HepG2 (cell line): ENCODE measurements around the gene PPP2R5B. TPM values are rescaled to one million over a fixed set of nuclear protein-coding genes. Genes with fewer than 3 reads are reported as not detected.
A peak's percentile ranks its signal among the peaks of the same experiment; 100 is the strongest.

Experiments
- FOXA3 ChIP-seq: IDR thresholded peaks from 2 replicates; pipeline ENCODE4 v1.6.1; 2016; ENCODE audit warnings: missing genetic modification reagents, missing compliant biosample characterization
- JUN ChIP-seq: sonication (generic); formaldehyde crosslinking; IDR thresholded peaks from 2 replicates; pipeline ENCODE4 v1.4.0; 2020; ENCODE audit warnings: mild to moderate bottlenecking, missing genetic modification reagents
- KDM3A ChIP-seq: IDR thresholded peaks from 2 replicates; pipeline ENCODE4 v1.6.1; 2018; ENCODE audit warnings: low read depth, missing compliant biosample characterization
- MTA3 ChIP-seq: sonication (generic); formaldehyde crosslinking; IDR thresholded peaks from 2 replicates; pipeline ENCODE4 v1.4.0; 2020; ENCODE audit warnings: missing genetic modification reagents
- NONO ChIP-seq, 2 experiments: fragments of 450-650 bp in 1 of 2; sonication (generic) in 1 of 2; formaldehyde crosslinking in 1 of 2; IDR thresholded peaks in 1 of 2; conservative IDR thresholded peaks in 1 of 2; 2 replicates each; pipeline versions ENCODE4 v1.6.1 to v1.8.0; 2017 to 2022; ENCODE audit warnings: mild to moderate bottlenecking in 1 of 2, missing genetic modification reagents in 1 of 2, moderate library complexity in 1 of 2
- NR2F2 ChIP-seq: IDR thresholded peaks from 2 replicates; pipeline ENCODE4 v1.6.1; 2012; ENCODE audit warnings: low read depth, inconsistent platforms, borderline replicate concordance
- PCBP2 ChIP-seq: fragments of 200-400 bp; formaldehyde crosslinking; optimal IDR thresholded peaks from 2 replicates; pipeline ENCODE3; 2018; ENCODE audit warnings: low read length, low read depth; ENCODE audit not compliant: poor library complexity, severe bottlenecking
- SPEN ChIP-seq: sonication (generic); formaldehyde crosslinking; IDR thresholded peaks from 2 replicates; pipeline ENCODE4 v1.5.1; 2020; ENCODE audit warnings: low read depth, mild to moderate bottlenecking, missing genetic modification reagents
- TCF7L2 ChIP-seq: IDR thresholded peaks from 2 replicates; pipeline ENCODE4 v1.6.1; 2011; ENCODE audit warnings: mild to moderate bottlenecking, low read depth, low read length, moderate library complexity
- ZBTB8A ChIP-seq: sonication (generic); formaldehyde crosslinking; IDR thresholded peaks from 2 replicates; pipeline ENCODE4 v1.4.0; 2020; ENCODE audit warnings: mild to moderate bottlenecking, low read depth, missing genetic modification reagents, borderline replicate concordance
- ZFAT ChIP-seq: sonication (generic); formaldehyde crosslinking; conservative IDR thresholded peaks from 2 replicates; pipeline ENCODE4 v1.8.1; 2023; ENCODE audit warnings: missing genetic modification reagents, inconsistent platforms
- ZNF3 ChIP-seq: IDR thresholded peaks from 2 replicates; pipeline ENCODE4 v1.7.0; 2017; ENCODE audit warnings: inconsistent platforms
- ZNF629 ChIP-seq: sonication (generic); formaldehyde crosslinking; conservative IDR thresholded peaks from 2 replicates; pipeline ENCODE4 v1.5.0; 2020; ENCODE audit warnings: missing genetic modification reagents
- ZNF761 ChIP-seq: sonication (generic); formaldehyde crosslinking; conservative IDR thresholded peaks from 2 replicates; pipeline ENCODE4 v1.4.0; 2020; ENCODE audit warnings: mild to moderate bottlenecking, missing genetic modification reagents
- polyA plus RNA-seq, 8 experiments: library from polyadenylated mRNA; depleted of rRNA in 3 of 8; stranded (reverse) in 7 of 8; unstranded in 1 of 8; fragments of >200 nt; fragmentation: Illumina TruSeq in 4 of 8; extraction: Trizol in 4 of 8; gene quantifications; 2 replicates each; pipeline versions ENCODE4 v1.2.1 to v1.2.3, GENCODE V29; 2011 to 2016; ENCODE audit warnings: low read depth in 4 of 8, missing spikeins in 1 of 8, mixed read lengths in 1 of 8; ENCODE audit not compliant: insufficient read depth in 1 of 8
- total RNA-seq, 5 experiments: library from RNA; depleted of rRNA; stranded (reverse); fragments of >200 nt; fragmentation: Illumina TruSeq; extraction: Trizol; gene quantifications; 2 replicates each; pipeline ENCODE4 v1.2.3, GENCODE V29; 2016; ENCODE audit warnings: low read depth in 1 of 5
- TF ChIP-seq, protein P1 (sequence below): sonication (generic); formaldehyde crosslinking; IDR thresholded peaks from 2 replicates; pipeline ENCODE4 v1.5.0; 2020; ENCODE audit warnings: missing genetic modification reagents
- TF ChIP-seq, protein P2 (sequence below): sonication (generic); formaldehyde crosslinking; IDR thresholded peaks from 2 replicates; pipeline ENCODE4 v1.4.0; 2020; ENCODE audit warnings: missing genetic modification reagents
- TF ChIP-seq, protein P3 (sequence below): sonication (generic); formaldehyde crosslinking; IDR thresholded peaks from 2 replicates; pipeline ENCODE4 v1.5.1; 2020; ENCODE audit warnings: missing genetic modification reagents, mild to moderate bottlenecking, borderline replicate concordance
- TF ChIP-seq, protein P4 (sequence below): sonication (generic); formaldehyde crosslinking; IDR thresholded peaks from 2 replicates; pipeline ENCODE4 v1.8.0; 2023; ENCODE audit warnings: mild to moderate bottlenecking, missing genetic modification reagents
- TF ChIP-seq, protein P5 (sequence below): sonication (generic); formaldehyde crosslinking; IDR thresholded peaks from 2 replicates; pipeline ENCODE4 v1.4.0; 2020; ENCODE audit warnings: missing genetic modification reagents

Gene PPP2R5B
- total and polyA plus RNA-seq, 2 of the 13 experiments (the other 11 are each of a cell fraction or from before 2014, with no cell fraction given), result 2.3 to 8.3 TPM

DNA sequence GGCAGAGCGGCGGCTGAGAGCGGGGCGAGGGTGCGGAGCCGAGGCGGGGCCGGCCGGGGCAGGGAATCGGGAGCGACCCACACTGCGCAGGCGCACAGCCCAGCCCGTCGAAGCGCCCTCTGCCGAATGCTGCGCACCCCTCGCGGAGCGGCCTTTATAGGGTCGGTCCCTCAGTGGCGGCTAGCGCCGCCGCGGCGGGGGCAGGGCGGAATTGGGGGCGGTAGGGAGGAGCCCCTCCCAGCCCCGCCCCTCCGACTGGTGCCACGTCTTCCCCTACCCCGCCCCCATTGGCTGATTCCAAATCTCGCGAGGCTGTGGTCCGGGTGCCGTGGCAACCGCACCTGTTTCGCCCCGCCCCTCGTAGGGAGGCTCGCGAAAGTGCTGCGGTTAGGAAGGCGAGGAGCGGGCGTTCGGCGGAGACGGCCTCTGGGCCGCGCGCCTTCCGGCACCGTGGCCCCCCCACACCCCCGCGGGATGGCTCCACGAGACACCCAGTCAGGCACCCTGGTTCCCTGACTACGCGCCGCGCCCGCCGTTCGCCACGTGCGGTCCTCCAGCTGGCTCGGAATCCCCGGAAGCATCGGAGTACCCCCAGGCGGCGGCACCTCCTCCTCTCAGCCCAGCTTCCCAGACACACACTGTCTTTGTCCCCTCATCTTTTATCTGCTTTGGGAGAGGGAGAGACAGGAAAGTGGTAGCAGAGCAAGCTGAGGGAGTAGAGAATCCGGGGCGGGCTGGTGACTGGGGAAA is 45.8 kb upstream of the PPP2R5B start, which contains the start of gene EHD1 (continued):
- TF ChIP-seq, protein P1, sequence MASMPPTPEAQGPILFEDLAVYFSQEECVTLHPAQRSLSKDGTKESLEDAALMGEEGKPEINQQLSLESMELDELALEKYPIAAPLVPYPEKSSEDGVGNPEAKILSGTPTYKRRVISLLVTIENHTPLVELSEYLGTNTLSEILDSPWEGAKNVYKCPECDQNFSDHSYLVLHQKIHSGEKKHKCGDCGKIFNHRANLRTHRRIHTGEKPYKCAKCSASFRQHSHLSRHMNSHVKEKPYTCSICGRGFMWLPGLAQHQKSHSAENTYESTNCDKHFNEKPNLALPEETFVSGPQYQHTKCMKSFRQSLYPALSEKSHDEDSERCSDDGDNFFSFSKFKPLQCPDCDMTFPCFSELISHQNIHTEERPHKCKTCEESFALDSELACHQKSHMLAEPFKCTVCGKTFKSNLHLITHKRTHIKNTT (CRISPR knock-in tag), result 0 out of 2 replicates have a peak, but pooled peaks have one; percentile 60
- TF ChIP-seq SPEN (peak; percentile 89), PCBP2 (no peak), JUN (CRISPR knock-in tag) (peak; percentile 26; the same call in 1 of the 2 replicates), ZNF629 (no peak), ZFAT (CRISPR knock-in tag) (peak; percentile 91), TCF7L2 (no peak), MTA3 (no peak), ZNF3 (CRISPR knock-in tag) (no peak), KDM3A (no peak), ZNF761 (CRISPR knock-in tag) (peak; percentile 89), ZBTB8A (CRISPR knock-in tag) (no peak), NONO (IDR thresholded peaks at IDR 0.05) (no peak), NONO (CRISPR knock-in tag; conservative IDR thresholded peaks at IDR 0.05) (no peak; the same call in 1 of the 2 replicates), FOXA3 (peak; percentile 26; the same call in 1 of the 2 replicates), NR2F2 (no peak; the same call in 1 of the 2 replicates)
- TF ChIP-seq, protein P2, sequence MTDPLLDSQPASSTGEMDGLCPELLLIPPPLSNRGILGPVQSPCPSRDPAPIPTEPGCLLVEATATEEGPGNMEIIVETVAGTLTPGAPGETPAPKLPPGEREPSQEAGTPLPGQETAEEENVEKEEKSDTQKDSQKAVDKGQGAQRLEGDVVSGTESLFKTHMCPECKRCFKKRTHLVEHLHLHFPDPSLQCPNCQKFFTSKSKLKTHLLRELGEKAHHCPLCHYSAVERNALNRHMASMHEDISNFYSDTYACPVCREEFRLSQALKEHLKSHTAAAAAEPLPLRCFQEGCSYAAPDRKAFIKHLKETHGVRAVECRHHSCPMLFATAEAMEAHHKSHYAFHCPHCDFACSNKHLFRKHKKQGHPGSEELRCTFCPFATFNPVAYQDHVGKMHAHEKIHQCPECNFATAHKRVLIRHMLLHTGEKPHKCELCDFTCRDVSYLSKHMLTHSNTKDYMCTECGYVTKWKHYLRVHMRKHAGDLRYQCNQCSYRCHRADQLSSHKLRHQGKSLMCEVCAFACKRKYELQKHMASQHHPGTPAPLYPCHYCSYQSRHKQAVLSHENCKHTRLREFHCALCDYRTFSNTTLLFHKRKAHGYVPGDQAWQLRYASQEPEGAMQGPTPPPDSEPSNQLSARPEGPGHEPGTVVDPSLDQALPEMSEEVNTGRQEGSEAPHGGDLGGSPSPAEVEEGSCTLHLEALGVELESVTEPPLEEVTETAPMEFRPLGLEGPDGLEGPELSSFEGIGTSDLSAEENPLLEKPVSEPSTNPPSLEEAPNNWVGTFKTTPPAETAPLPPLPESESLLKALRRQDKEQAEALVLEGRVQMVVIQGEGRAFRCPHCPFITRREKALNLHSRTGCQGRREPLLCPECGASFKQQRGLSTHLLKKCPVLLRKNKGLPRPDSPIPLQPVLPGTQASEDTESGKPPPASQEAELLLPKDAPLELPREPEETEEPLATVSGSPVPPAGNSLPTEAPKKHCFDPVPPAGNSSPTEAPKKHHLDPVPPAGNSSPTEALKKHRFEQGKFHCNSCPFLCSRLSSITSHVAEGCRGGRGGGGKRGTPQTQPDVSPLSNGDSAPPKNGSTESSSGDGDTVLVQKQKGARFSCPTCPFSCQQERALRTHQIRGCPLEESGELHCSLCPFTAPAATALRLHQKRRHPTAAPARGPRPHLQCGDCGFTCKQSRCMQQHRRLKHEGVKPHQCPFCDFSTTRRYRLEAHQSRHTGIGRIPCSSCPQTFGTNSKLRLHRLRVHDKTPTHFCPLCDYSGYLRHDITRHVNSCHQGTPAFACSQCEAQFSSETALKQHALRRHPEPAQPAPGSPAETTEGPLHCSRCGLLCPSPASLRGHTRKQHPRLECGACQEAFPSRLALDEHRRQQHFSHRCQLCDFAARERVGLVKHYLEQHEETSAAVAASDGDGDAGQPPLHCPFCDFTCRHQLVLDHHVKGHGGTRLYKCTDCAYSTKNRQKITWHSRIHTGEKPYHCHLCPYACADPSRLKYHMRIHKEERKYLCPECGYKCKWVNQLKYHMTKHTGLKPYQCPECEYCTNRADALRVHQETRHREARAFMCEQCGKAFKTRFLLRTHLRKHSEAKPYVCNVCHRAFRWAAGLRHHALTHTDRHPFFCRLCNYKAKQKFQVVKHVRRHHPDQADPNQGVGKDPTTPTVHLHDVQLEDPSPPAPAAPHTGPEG (CRISPR knock-in tag), result no peak; the same call in 1 of the 2 replicates
- TF ChIP-seq, protein P3, sequence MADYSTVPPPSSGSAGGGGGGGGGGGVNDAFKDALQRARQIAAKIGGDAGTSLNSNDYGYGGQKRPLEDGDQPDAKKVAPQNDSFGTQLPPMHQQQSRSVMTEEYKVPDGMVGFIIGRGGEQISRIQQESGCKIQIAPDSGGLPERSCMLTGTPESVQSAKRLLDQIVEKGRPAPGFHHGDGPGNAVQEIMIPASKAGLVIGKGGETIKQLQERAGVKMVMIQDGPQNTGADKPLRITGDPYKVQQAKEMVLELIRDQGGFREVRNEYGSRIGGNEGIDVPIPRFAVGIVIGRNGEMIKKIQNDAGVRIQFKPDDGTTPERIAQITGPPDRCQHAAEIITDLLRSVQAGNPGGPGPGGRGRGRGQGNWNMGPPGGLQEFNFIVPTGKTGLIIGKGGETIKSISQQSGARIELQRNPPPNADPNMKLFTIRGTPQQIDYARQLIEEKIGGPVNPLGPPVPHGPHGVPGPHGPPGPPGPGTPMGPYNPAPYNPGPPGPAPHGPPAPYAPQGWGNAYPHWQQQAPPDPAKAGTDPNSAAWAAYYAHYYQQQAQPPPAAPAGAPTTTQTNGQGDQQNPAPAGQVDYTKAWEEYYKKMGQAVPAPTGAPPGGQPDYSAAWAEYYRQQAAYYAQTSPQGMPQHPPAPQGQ, result no peak
- TF ChIP-seq, protein P4, sequence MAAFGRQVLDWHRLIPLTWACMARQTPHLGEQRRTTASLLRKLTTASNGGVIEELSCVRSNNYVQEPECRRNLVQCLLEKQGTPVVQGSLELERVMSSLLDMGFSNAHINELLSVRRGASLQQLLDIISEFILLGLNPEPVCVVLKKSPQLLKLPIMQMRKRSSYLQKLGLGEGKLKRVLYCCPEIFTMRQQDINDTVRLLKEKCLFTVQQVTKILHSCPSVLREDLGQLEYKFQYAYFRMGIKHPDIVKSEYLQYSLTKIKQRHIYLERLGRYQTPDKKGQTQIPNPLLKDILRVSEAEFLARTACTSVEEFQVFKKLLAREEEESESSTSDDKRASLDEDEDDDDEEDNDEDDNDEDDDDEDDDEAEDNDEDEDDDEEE (CRISPR knock-in tag), result peak; percentile 14; the same call in 1 of the 2 replicates
- TF ChIP-seq, protein P5, sequence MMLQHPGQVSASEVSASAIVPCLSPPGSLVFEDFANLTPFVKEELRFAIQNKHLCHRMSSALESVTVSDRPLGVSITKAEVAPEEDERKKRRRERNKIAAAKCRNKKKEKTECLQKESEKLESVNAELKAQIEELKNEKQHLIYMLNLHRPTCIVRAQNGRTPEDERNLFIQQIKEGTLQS, result no peak; the same call in 1 of the 2 replicates
